RWPE1 (cell line): ENCODE data around the gene TXNDC11.

ENCODE experiments used
- CTCF ChIA-PET: fragments of 350-600 bp; sonication (Branson Sonifier 250); formaldehyde crosslinking; extraction: SDS; loops from one replicate; lab custom pipeline; 2021; lab: Yijun Ruan, JAX
- POLR2A ChIA-PET: fragments of 400-600 bp; formaldehyde crosslinking; extraction: SDS; loops from one replicate; lab custom pipeline; 2020; ENCODE audit warnings: antibody characterized with exemption; ENCODE audit not compliant: low non-redundant PET; lab: Yijun Ruan, JAX
- DNase-seq: peaks from one replicate; pipeline ENCODE4 v3.0.0; 2012; ENCODE audit warnings: low spot score
- H3K27ac ChIP-seq: fragments of 450-650 bp; 2 replicates; pipeline ENCODE4 v1.5.1; 2017
- CTCF ChIP-seq: fragments of 450-650 bp; conservative IDR thresholded peaks from 2 replicates; pipeline ENCODE4 v1.5.1; 2017; ENCODE audit warnings: low read depth, mild to moderate bottlenecking

TXNDC11 gene

GRCh38 chr16:11725457-11725856 lies 17.2 kb downstream of the TXNDC11 start:
- TF ChIP-seq CTCF, result no peak
- POLR2A ChIA-PET, result no interaction called here
- H3K27ac ChIP-seq, result no peak overlapping the region
- DNase-seq, result no peak
- CTCF ChIA-PET, result interaction anchor here (0.7 kb wide), 1 partner anchor 110 kb away, joined by 3 read pairs; no protein-coding TSS in a partner anchor

GRCh38 chr16:11722468-11722808 lies 20.2 kb downstream of the TXNDC11 start:
- TF ChIP-seq CTCF, result no peak
- ChIA-PET POLR2A (interaction anchor here (0.7 kb wide), 1 partner anchor 124 kb away, joined by 5 read pairs; no protein-coding TSS in a partner anchor), CTCF (interaction anchor here (1.2 kb wide), 1 partner anchor 8 kb away, joined by 3 read pairs; no protein-coding TSS in a partner anchor)

GRCh38 chr16:11721781-11722467 lies 20.7 kb downstream of the TXNDC11 start:
- CTCF ChIA-PET, result interaction anchor here (1.2 kb wide), 1 partner anchor 8 kb away, joined by 3 read pairs; no protein-coding TSS in a partner anchor

More at GRCh38 chr16:11722468-11722808, 20.2 kb downstream of the TXNDC11 start:
- no peak for DNase-seq
- no peak overlapping the region for H3K27ac ChIP-seq

GRCh38 chr16:11719762-11720161 lies 22.9 kb downstream of the TXNDC11 start:
- ChIA-PET POLR2A (interaction anchor here (1.2 kb wide), 1 partner anchor 15 kb away, joined by 3 read pairs; no protein-coding TSS in a partner anchor), CTCF (interaction anchor here (0.6 kb wide), 1 partner anchor 71 kb away, joined by 3 read pairs; no protein-coding TSS in a partner anchor)
- no peak overlapping the region for H3K27ac ChIP-seq
- TF ChIP-seq CTCF, result no peak
- no peak for DNase-seq

More at GRCh38 chr16:11721781-11722467, 20.7 kb downstream of the TXNDC11 start:
- no peak overlapping the region for H3K27ac ChIP-seq
- DNase-seq, result no peak
- POLR2A ChIA-PET, result no interaction called here
- TF ChIP-seq CTCF, result no peak

GRCh38 chr16:11719171-11719570 lies 23.5 kb downstream of the TXNDC11 start:
- ChIA-PET POLR2A (interaction anchor here (1.2 kb wide), 1 partner anchor 16 kb away, joined by 3 read pairs; no protein-coding TSS in a partner anchor), CTCF (interaction anchor here (0.6 kb wide), 2 partner anchors 70 to 221 kb away, joined by 3 to 6 read pairs; no protein-coding TSS in a partner anchor)
- no peak for DNase-seq
- TF ChIP-seq CTCF, result no peak
- no peak overlapping the region for H3K27ac ChIP-seq

GRCh38 chr16:11717811-11718210 lies 24.8 kb downstream of the TXNDC11 start:
- DNase-seq, result no peak
- TF ChIP-seq CTCF, result no peak
- no peak overlapping the region for H3K27ac ChIP-seq
- CTCF ChIA-PET, result interaction anchor here (0.5 to 0.6 kb wide), 2 partner anchors 10 to 754 kb away, joined by 3 to 4 read pairs; no protein-coding TSS in a partner anchor
- POLR2A ChIA-PET, result no interaction called here
